HG03108 (cell line): ENCODE results near the gene ANKRD39.
"Not testable (repeated sequence)": the region's sequence is repeated elsewhere in the genome, so short reads cannot be mapped to it uniquely, and the experiment has no call there.

Experiments
- ATAC-seq: cut with Tn5 transposase; IDR thresholded peaks from one replicate; pipeline ENCODE4 v1.9.1; 2021; ENCODE audit warnings: moderate library complexity; ENCODE audit not compliant: unreplicated experiment

ANKRD39 gene, protein sequence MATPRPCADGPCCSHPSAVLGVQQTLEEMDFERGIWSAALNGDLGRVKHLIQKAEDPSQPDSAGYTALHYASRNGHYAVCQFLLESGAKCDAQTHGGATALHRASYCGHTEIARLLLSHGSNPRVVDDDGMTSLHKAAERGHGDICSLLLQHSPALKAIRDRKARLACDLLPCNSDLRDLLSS

GRCh38 chr2:96857667-96858372 lies at the start of gene ANKRD39:
ANKRD39 (minus strand) TSS chr2:96858016; CDS start chr2:96857987, 29 bp downstream.
- ATAC-seq: peak; percentile 93

- no peak for ATAC-seq
These were observed 48.9 kb upstream of the ANKRD39 start for GRCh38 chr2:96906729-96907114.

DNA sequence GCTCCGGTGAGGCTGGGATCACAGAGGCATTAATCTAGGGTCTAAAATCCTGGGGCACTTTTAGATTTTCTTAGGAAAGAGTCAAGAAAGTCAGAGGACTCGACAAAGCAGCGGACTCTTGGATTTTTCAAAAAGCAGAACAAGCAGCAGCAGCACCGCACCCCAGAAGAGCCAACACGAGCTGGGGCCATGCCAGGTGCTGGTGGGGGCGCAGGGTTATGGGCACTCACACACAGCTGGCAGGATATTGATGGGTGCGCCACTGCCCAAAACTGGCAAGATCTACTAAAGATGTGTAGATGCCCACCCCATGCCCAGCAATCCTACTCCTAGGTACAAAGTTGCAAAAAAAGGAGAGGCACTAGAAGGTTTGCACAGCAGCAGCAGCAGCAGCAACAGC lies 46.0 kb upstream of the ANKRD39 start:
- no peak for ATAC-seq

- no peak for ATAC-seq
These were observed 45.5 kb upstream of the ANKRD39 start for GRCh38 chr2:96903318-96903717.

DNA sequence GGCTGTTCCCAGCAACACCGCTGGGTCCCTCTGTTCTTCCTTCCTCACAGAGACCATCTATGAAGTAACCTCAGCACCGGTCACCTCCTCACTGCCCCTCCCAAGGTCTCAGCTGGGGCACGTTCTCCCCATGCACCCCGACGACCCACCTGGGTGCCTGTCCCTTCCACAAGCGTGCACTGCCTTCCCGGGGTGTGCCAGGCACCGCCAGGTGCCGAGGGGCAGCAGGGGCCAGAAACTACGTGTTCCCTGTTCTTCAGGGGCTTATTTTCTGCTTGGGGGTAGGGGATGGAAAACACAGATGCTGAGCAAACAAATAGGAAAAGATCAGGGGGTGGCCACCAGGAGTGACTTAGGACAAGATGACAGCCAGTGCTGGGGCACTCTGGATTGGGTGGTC lies 42.4 kb upstream of the ANKRD39 start:
- no peak for ATAC-seq

DNA sequence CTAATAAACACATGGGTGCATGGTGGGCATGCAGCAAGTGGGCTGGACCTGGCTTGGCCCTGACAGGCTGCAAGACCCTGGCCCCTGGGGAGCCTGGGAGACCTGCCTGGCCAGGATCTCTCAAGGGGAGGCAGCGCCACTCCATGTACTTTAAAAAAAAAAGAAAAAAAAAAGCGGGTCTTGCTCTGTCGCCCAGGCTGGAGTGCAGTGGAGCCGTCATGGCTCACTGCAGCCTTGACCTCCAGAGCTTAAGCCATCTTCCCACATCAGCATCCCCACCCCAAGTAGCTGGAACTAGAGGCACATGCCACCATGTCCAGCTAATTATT lies 41.6 kb upstream of the ANKRD39 start:
- ATAC-seq: no peak

- ATAC-seq: no peak
These were observed 41.0 kb upstream of the ANKRD39 start for GRCh38 chr2:96898641-96899412.

DNA sequence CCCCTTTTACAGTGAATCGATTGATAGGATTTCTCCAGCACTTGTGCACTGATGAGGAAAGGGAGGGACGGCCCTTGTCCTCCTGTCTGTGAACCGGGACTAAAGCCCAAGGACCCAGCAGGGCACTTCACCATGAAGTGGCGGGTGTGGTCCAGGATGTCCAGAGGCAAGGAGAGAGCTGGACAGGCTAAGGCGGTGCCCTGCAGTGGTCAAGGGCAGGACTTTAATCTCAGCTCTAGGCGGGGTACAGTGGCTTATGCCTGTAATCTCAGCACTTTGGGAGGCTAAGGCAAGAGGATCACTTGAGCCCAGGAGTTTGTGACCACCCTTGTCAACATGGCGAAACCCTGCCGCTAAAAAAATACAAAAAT lies 40.3 kb upstream of the ANKRD39 start:
- ATAC-seq: no peak

DNA sequence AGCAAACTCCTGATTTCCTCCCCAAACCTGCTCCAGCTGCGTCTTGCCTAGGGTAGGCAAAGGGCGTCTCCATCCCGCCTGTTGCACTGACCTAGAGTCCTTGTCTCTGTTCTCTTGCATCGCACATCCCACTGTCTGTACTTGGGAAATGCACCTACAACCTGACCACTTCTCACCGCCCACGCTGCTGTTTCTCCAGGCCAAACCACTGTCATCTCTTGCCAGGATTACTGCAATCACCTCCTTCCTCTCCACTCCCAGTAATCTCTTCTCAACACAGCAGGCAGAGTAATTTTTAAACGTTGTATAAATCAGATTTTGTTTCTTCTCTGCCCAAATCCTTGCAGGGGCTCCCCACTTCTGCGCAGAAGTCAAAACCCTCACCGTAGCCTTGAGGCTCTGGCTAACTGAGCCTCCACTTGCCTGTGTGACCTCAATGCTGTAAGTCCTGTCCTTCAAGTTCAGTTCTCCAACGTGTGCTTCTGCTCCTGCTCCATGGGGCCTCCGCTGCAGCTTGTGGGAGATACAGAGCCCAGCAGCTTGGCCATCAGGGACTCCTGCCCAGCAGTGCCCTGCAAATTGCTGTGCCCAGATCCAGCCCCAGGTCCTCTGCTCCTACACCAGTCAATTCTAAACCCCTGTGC lies 39.8 kb upstream of the ANKRD39 start:
- no peak for ATAC-seq

DNA sequence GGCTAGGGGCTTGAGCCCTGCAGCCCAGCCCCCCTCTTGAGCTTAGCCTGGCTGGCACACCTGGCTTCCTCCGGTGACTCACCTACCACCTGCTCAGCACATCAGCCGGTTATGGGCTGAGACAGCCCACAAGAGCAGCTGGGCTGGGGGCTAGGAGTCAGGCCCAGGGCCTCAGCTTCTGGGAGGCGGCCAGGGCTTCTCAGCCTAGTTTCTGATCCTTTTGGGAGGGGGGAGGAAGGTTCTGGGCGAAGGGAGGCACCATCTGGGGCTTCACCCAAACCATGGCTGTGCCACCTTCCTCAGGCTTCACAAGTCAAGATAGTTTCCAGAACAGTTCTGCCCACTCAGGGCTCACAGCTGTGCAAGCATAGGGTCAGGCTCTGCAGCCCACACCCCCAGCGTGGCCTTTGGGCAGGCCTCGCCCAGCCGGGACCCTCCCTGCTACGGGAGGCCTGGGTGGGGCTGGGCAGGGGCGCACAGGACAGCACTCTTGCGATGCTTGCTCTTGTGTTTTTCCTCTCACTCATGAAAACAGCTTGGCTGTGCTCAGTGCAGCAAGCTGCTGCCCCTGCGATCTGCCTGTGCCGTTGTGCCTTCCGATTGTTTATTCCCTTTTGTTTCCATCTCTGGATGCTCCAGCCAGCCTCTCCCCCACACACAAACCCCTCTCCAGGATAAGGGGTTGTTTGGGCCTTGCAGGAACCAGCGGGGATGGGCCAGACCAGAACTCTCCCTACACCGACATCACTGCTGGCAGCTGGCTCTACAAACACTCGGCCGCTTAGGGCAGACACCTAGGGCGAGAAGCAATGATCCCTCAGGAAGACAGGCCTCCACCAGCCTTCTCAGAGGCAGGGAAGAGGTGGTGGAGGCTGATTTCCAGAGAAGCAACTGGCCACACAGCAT lies 38.2 kb upstream of the ANKRD39 start:
- no peak for ATAC-seq

DNA sequence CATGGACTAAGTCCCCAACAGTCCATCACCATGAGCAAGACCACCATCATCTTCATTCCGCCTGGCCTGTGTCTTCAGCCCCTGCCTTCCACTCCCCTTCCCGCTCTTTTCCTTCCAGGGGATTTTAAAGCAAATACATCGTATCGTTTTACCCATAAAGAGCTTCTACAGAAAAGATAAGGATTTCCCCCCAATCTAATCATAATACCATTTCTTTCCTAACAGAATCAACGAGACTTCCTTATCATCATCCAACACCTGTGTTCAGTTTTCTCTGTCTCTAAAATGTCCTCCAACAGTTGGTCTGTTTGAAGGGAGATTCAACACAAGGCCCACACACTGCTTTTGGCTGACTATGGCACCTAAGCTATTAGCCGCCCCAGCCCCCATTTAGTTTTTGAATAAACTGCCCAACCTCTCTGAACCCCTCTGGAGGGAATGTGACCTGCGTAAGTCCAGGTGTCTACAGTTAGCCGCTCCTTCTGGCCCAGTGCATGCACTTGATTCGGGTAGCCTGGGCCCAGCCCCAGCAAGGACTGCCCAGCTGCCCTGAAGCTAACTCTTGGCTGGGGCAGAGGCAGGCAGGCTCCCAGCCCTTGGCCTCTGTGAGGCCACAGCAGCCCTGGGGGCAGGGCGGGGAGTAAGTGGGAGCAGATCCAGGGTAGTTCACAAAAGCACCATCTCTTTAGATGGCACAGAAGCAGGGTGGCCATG lies 37.4 kb upstream of the ANKRD39 start:
- ATAC-seq: no peak

DNA sequence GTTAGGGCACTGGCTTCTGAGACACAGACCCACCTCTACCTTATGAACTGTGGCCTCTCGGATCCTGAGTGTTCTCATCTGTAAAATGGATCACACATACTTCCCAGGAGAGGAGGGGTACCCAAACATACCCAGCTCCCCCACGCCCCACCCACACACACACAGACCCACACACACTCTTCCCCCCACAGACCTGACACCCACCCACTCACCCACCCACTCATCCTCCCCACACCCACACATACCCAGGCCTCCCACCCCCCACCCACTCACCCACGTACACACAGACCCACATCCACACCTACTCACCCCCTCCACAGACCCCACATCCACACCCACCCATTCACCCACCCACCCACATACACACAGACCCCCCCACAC lies 36.3 kb upstream of the ANKRD39 start:
- ATAC-seq: no peak

DNA sequence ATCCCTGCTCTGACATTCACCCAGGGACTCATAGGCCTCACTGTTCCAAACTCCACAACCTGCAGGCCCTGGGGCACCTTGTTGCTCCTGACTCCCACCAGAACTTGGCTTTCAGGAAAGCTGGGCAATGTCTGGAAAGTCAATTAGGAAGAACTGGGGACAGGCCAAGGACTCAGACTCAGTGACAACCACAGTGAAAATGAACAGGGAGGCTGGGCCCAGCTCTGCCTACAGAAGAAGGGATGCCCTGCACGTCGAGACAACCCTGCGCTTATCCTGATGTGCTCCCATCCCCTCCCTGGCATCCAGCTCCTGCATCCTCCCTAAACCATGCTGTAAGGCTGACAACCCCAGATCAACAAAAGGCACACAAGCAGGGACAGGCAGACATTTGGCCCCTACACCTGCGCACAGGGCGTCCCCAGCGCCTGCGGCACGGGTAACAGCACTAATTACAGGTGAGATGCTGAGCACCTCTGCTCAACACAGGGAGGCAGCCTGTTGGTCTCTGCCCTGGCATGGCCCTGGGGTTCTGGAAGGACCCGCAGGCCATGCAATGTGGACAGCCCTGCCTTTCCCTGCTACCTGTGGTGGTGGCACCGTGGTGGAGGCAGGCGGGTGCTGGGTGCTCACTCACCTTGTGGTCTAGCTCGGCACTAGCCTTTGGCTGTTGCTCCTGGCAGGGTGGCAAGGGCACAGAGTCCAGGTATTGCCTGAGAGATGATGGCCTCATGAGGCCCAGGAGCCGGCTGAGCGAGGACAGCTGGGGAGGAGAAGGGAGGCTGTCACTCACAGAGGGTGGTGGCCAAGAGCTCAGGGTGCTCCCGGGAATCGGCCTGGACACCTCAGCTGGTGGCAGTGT lies 35.7 kb upstream of the ANKRD39 start:
- ATAC-seq: no peak

DNA sequence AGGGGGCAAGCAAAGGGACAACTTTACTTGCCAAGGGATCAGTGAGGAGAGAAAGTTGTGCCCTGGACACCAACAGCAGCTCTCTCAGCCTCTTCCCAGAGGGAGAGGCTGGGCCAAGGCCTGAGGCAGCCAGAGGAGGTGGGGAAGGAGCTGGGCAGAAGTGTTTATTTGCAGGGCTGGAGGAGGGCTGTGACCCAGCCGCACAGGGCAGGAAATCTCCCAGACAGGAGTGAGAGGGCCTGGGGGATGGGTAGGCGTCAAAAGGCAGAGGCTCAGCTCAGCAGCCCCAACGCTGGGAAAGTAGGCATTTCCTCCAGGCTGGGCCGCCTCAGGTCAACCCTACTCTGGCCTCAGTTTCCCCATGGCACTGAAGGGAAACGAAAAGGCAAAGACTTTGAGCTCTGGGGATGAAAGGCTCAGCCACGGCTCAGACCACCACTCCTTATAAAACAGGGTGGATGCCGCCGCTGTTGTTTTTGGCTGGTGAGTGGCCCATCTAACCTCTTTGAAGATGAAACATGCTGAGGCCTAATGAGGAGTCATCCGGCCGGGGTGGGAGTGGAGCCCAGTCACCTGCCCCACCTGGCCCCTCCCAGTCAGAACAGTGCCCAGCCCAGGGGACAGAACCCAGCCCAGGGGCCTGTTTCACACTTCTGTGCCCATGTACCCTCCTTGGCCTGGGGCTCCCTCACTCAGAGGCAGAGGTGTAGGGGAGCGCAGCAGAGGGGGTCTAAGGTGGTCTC lies 33.9 kb upstream of the ANKRD39 start:
- ATAC-seq: no peak

GRCh38 chr2:96890726-96891385 lies 33.0 kb upstream of the ANKRD39 start:
- no peak for ATAC-seq

DNA sequence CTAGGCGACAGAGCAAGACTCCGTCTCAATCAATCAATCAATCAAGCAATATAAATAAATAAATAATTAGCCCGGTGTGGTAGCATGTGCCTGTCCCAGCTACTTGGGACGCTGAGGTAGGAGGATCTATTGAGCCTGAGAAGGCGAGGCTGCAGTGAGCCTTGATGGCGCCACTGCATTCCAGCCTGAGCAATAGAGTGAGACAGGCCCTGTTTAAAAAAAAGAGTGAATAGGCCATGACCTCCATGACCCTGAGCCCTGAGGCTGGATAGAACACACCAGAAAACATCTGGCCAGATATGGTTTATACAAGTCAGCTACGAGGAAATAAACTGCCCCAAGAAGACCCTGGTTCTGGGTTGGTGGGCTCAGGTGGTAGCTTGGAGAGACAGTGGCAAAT lies 32.4 kb upstream of the ANKRD39 start:
- ATAC-seq: no peak

DNA sequence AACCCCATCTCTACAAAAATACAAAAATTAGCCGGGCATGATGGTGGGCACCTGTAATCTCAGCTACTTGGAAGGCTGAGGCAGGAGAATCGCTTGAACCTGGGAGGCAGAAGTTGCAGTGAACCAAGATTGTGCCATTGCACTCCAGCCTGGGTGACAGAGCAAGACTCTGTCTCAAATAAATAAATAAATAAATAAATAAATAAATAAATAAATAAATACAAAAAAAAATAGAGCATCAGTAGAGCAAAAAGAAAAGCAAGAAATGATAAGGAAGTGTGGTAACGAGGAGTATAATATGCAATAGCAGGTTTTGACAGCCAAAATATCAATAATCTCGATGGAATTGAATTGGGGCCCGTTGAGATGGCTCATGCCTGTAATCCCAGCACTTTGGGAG lies 31.7 kb upstream of the ANKRD39 start:
- not testable (repeated sequence) for ATAC-seq
